ENCODE results near the gene ATP6V1G3. TPM values are rescaled to one million over a fixed set of nuclear protein-coding genes. Genes with fewer than 3 reads are reported as not detected.

ATP6V1G3 gene
- total and polyA plus RNA-seq, 9 of the 15 experiments (the other 6 are each of a cell fraction or from before 2014, with no cell fraction given) = 0.32 TPM; not detected in 8

- Histone ChIP-seq H3K36me3 (ENCODE audit: control insufficient read depth, insufficient read depth, low read length) (no peaks in the 10 kb centered on the region), H3K9ac (ENCODE audit: insufficient read depth in 1 of 2, low read depth in 2 of 2, low read length in 2 of 2) (no peak overlapping the region), H3K79me2 (ENCODE audit: control insufficient read depth, insufficient read depth, low read length) (no peaks in the 10 kb centered on the region), H3K4me3 (no peak overlapping the region), H3K9me1 (ENCODE audit: control insufficient read depth, insufficient read depth, low read length) (no peaks in the 10 kb centered on the region), H3K27ac (ENCODE audit: extremely low read depth, low read depth, low read length) (no peak overlapping the region), H4K20me1 (replicated peaks; ENCODE audit: control insufficient read depth, insufficient read depth, low read length) (no peaks in the 10 kb centered on the region), H3K9me3 (replicated peaks; ENCODE audit: control insufficient read depth, insufficient read depth, low read depth, low read length) (no peaks in the 10 kb centered on the region), H3K4me2 (ENCODE audit: insufficient read depth, low read length) (no peak overlapping the region), H3K27me3 (ENCODE audit: control insufficient read depth in 2 of 2, insufficient read depth in 2 of 2, low read length in 2 of 2) (no peaks in the 10 kb centered on the region), H3K4me1 (replicated peaks in 1 of 2; ENCODE audit: control insufficient read depth in 2 of 2, insufficient read depth in 2 of 2, low read length in 2 of 2) (peaks cover 0 to 3% of the 10 kb centered on the region in 2 experiments; a peak in 2 of 5 replicates), H2AFZ (ENCODE audit: low read depth, low read length) (peak overlapping the region; percentile 80)
- BruUV-seq (replicated peaks) = no TSS peak
- ATAC-seq (no peak), DNase-seq (ENCODE audit: extremely low read depth in 1 of 4, low spot score in 3 of 4) (no peak), FAIRE-seq (no peak)
- in situ Hi-C loops (cut with MboI) (no loop called here), intact Hi-C loops (cut with micrococcal nuclease) (loop anchor here (2.0 to 5.0 kb wide), 3 partner anchors 73 to 158 kb away; no protein-coding TSS in a partner anchor)
- WGBS (ENCODE audit: insufficient coverage, low coverage, missing lambda C conversion rate) = 26% methylated on average over 2 of the region's 2 CpGs
- TF ChIP-seq FOSL1 (tag; conservative IDR thresholded peaks at IDR 0.05) (peak; percentile 6; the same call in 1 of the 2 replicates), DPF2 (IDR thresholded peaks at IDR 0.05) (peak; percentile 8; the same call in 1 of the 2 replicates), CEBPB (tag; IDR thresholded peaks at IDR 0.05) (0 out of 2 replicates have a peak, but pooled peaks have one; percentile 20), ZNF583 (CRISPR knock-in tag; IDR thresholded peaks at IDR 0.05) (no peak), GTF2E2 (tag; IDR thresholded peaks at IDR 0.05) (0 out of 2 replicates have a peak, but pooled peaks have one; percentile 23), ATF3 (IDR thresholded peaks at IDR 0.05) (0 out of 2 replicates have a peak, but pooled peaks have one; percentile 6), ATF3 (CRISPR knock-in tag; conservative IDR thresholded peaks at IDR 0.05) (no peak), EP400 (IDR thresholded peaks at IDR 0.05) (no peak)
- POLR2A ChIA-PET = no interaction called here
- CTCF ChIA-PET (ENCODE audit: low intra/inter-chr PET ratio) = interaction anchor here (0.6 kb wide), 1 partner anchor 106 kb away, joined by 4 read pairs; no protein-coding TSS in a partner anchor
These were observed 15.9 kb downstream of the ATP6V1G3 start for GRCh38 chr1:198524556-198524955.

Data from K562 (cell line).